SU-DHL-6 (cell line): ENCODE data around the gene DMD.

Experiments
- EZH2phosphoT487 ChIP-seq: fragments of 200-600 bp; sonication (generic), shearing (Covaris generic); conservative IDR thresholded peaks from 2 replicates; pipeline ENCODE4 v1.6.1; 2018; ENCODE audit warnings: mild to moderate bottlenecking, antibody characterized with exemption, low read length, moderate library complexity, mixed read lengths
- TF ChIP-seq, protein P1 (sequence below): fragments of 200-600 bp; sonication (generic); IDR thresholded peaks from one replicate; pipeline ENCODE4 v1.5.1; 2017; ENCODE audit warnings: antibody characterized with exemption, mild to moderate bottlenecking, low read length, moderate library complexity; ENCODE audit not compliant: insufficient read depth, poor library complexity, severe bottlenecking

DNA sequence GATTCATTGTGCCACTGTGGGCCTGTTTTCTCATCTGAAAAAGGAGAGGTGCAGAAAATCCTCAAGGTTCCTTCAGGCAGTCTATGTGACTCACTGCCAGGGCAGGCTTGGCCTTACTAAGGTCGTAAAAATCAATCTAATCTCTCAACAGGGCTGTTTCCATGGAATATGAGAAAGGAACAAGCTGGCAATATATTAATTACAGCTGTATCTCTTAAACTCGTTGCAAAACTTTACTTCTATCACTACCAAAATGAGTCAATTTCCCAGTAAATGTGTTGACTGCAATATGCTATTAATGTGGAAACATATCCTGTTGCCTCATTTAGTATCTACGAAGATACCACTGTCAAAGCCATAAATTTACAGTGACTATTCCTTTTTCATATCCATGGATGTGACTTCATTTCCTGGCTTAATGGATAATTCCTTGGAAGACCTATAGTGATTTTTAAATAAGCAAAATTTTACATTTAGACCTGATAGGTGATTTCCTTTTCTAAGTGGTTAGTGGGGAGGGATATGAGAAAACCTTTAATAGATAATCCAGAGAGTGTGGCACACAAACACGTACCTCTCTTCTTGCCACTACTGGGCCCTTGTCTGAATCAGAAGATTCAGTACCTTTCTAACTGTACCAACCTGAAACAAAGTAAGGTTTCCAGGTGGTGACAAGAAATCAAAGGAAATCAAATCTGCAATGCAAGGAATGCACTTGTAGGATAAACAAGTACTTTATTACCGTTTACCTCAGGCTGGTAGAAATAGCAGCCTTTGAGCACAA, 2012.1 kb downstream of the DMD start:
- TF ChIP-seq, protein P1, sequence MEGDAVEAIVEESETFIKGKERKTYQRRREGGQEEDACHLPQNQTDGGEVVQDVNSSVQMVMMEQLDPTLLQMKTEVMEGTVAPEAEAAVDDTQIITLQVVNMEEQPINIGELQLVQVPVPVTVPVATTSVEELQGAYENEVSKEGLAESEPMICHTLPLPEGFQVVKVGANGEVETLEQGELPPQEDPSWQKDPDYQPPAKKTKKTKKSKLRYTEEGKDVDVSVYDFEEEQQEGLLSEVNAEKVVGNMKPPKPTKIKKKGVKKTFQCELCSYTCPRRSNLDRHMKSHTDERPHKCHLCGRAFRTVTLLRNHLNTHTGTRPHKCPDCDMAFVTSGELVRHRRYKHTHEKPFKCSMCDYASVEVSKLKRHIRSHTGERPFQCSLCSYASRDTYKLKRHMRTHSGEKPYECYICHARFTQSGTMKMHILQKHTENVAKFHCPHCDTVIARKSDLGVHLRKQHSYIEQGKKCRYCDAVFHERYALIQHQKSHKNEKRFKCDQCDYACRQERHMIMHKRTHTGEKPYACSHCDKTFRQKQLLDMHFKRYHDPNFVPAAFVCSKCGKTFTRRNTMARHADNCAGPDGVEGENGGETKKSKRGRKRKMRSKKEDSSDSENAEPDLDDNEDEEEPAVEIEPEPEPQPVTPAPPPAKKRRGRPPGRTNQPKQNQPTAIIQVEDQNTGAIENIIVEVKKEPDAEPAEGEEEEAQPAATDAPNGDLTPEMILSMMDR: no peak
- no peak for TF ChIP-seq EZH2phosphoT487
